ENCODE results near the gene EFNA3.
A peak's percentile ranks its signal among the peaks of the same experiment; 100 is the strongest.

DNA sequence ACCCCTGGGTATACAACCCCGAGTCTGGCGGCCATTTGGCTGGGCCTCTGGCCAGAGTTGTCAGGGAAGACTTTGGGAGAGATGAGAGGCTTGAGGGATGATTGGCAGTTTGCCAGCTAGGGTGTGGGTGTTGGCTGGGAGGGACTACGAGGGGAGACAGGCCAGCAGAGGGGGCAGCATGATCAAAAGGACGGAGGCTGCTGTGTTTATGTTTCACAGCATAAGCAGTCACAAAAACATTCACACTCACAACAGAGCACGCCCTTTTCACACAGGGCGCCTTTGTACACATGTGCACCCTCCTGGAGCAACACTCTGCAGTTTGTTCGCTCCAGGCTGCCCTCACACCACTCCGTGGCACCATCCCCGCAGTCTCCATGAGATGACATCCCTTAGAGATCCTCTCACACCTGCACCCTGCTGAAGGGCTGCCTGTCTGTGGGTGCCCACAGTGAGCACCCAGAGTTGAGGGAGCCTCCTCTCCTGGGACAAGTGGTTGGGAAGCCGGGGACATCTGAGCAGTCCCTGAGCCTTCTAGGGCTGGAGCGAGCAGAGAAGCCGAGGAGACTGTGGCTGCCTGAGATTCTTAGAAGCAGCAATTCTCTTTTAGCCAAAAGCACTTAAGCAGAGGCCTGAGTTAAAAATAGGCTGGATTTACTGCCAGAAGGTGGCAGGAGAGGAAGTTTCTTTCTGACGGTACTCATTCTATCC lies 15.4 kb downstream of the EFNA3 start:
- no peak for TF ChIP-seq POLR2A (IDR thresholded peaks at IDR 0.05)
- peak in 5 of 6 experiments; percentile 35 to 60 (median 50) for TF ChIP-seq CTCF (IDR thresholded peaks at IDR 0.05)
